Subcutaneous abdominal adipose tissue (tissue), 5 donors: ENCODE results near the gene UGGT2.

Experiments used
- H3K27ac ChIP-seq: one replicate; pipeline ENCODE4 v1.7.0; 2013; ENCODE audit warnings: low read depth, mild to moderate bottlenecking, inconsistent platforms, low read length, moderate library complexity
- H3K27me3 ChIP-seq, 5 donors: one replicate each; pipeline ENCODE4 v1.7.0; 2013; ENCODE audit warnings: low read length in 5 of 5, inconsistent platforms in 1 of 5; ENCODE audit not compliant: control insufficient read depth in 5 of 5, insufficient read depth in 4 of 5
- H3K36me3 ChIP-seq, 5 donors: one replicate each; pipeline ENCODE4 v1.7.0; 2013; ENCODE audit warnings: low read length in 5 of 5; ENCODE audit not compliant: control insufficient read depth in 5 of 5, insufficient read depth in 5 of 5
- H3K4me1 ChIP-seq, 5 donors: one replicate each; pipeline ENCODE4 v1.7.0; 2013; ENCODE audit warnings: low read length in 5 of 5, mild to moderate bottlenecking in 3 of 5, moderate library complexity in 1 of 5; ENCODE audit not compliant: control insufficient read depth in 5 of 5, insufficient read depth in 5 of 5
- H3K4me3 ChIP-seq, 5 donors: one replicate each; pipeline ENCODE4 v1.7.0; 2013; ENCODE audit warnings: low read length in 5 of 5, low read depth in 1 of 5
- H3K9ac ChIP-seq, 5 donors: one replicate each; pipeline ENCODE4 v1.7.0; 2013; ENCODE audit warnings: low read length in 5 of 5, mild to moderate bottlenecking in 4 of 5, moderate library complexity in 3 of 5
- H3K9me3 ChIP-seq, 5 donors: one replicate each; pipeline ENCODE4 v1.7.0; 2013; ENCODE audit warnings: low read length in 5 of 5; ENCODE audit not compliant: control insufficient read depth in 5 of 5
- donor health status: healthy.
- donor health status: healthy.
- donor health status: healthy.
- donor health status: healthy.
- donor health status: healthy.

The UGGT2 gene

GRCh38 chr13:96027496-96027895 lies 25.7 kb downstream of the UGGT2 start:
- Histone ChIP-seq H3K9ac (no peak overlapping the region), H3K36me3 (peaks cover 0 to 7% (median 0%) of the 10 kb centered on the region in 5 donors), H3K27me3 (no peaks in the 10 kb centered on the region), H3K4me1 (no peaks in the 10 kb centered on the region), H3K4me3 (no peak overlapping the region), H3K27ac (no peak overlapping the region), H3K9me3 (no peaks in the 10 kb centered on the region)

DNA sequence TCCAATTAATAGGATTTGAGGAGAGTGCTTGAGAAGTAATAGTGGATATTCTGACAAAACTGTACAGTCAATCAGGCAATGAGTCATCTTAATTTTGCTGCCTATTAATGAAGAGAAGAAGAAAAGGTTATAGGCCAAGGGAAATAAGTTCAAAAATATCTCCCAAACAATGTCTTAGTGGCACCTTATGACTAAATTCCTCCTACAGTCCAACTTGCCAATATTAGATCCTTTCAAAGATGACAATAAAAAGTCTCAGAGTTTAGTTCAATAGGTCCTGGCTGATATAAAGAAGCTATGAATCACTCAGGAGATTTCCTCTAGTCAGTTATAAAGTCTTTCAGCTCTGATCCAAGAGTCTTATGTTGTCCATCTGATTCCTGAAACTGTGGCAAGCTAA lies 27.9 kb downstream of the UGGT2 start:
- H3K36me3 ChIP-seq = peaks cover 0 to 11% (median 0%) of the 10 kb centered on the region in 5 donors
- no peaks in the 10 kb centered on the region for H3K9me3 ChIP-seq
- H3K4me1 ChIP-seq = no peaks in the 10 kb centered on the region
- no peak overlapping the region for H3K4me3 ChIP-seq
- H3K27ac ChIP-seq = no peak overlapping the region
- no peak overlapping the region for H3K9ac ChIP-seq
- H3K27me3 ChIP-seq = no peaks in the 10 kb centered on the region

GRCh38 chr13:96020931-96021330 lies 32.3 kb downstream of the UGGT2 start:
- H3K9me3 ChIP-seq = peaks cover 0 to 7% (median 6%) of the 10 kb centered on the region in 5 donors
- H3K36me3 ChIP-seq = peaks cover 3 to 22% (median 7%) of the 10 kb centered on the region in 5 donors
- no peak overlapping the region for H3K4me3 ChIP-seq
- no peak overlapping the region for H3K9ac ChIP-seq
- H3K27me3 ChIP-seq = no peaks in the 10 kb centered on the region
- H3K27ac ChIP-seq = no peak overlapping the region
- no peaks in the 10 kb centered on the region for H3K4me1 ChIP-seq

GRCh38 chr13:96020155-96020575 lies 33.0 kb downstream of the UGGT2 start:
- Histone ChIP-seq H3K36me3 (peaks cover 3 to 22% (median 7%) of the 10 kb centered on the region in 5 donors), H3K9ac (no peak overlapping the region), H3K9me3 (peaks cover 0 to 9% (median 7%) of the 10 kb centered on the region in 5 donors), H3K27ac (no peak overlapping the region), H3K4me3 (no peak overlapping the region), H3K4me1 (no peaks in the 10 kb centered on the region), H3K27me3 (no peaks in the 10 kb centered on the region)

DNA sequence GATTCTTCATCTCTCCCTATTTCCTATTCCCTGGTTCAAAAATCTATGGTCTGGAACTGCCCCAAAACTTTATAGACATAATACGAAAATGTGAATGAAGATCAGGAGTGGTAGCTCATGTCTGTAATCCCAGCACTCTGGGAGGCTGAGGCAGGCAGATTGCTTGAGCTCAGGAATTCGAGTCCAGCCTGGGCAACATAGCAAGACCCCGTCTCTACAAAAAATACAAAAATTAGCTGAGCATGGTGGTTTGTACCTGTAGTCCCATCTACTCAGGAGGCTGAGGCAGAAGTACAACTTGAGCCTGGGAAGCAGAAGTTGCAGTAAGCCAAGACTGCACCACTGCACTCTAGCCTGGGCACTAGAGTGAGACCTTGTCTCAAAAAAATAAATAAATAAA lies 35.1 kb downstream of the UGGT2 start:
- H3K4me3 ChIP-seq = no peak overlapping the region
- no peak overlapping the region for H3K9ac ChIP-seq
- peaks cover 3 to 15% (median 7%) of the 10 kb centered on the region in 5 donors for H3K36me3 ChIP-seq
- H3K27ac ChIP-seq = no peak overlapping the region
- peaks cover 0 to 9% (median 7%) of the 10 kb centered on the region in 5 donors for H3K9me3 ChIP-seq
- no peaks in the 10 kb centered on the region for H3K27me3 ChIP-seq
- no peaks in the 10 kb centered on the region for H3K4me1 ChIP-seq

GRCh38 chr13:96011291-96011872 lies 41.8 kb downstream of the UGGT2 start:
- Histone ChIP-seq H3K4me3 (no peak overlapping the region), H3K4me1 (no peaks in the 10 kb centered on the region), H3K9me3 (peaks cover 0 to 9% (median 6%) of the 10 kb centered on the region in 5 donors), H3K9ac (no peak overlapping the region), H3K27me3 (no peaks in the 10 kb centered on the region), H3K36me3 (peaks cover 0 to 18% (median 2%) of the 10 kb centered on the region in 5 donors), H3K27ac (no peak overlapping the region)

DNA sequence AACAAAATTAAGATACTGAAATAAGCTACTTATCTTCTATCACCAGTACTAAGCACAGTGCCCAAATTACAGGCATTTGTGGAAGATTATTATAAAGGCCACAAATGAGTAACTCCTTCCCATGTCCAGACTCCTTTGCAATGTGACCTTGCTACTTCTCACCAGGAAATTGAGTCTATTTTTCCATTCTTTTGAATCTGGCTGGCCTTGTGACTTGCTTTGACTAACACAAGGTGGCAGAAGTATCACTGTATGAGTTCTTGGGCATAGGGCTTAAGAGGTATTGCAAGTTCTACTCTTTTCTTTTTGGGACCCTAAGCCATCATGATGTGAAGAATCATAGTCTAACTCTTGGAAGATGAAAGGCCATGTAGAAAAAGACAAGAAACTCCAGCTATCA lies 49.9 kb downstream of the UGGT2 start:
- Histone ChIP-seq H3K9me3 (peaks cover 0 to 3% (median 0%) of the 10 kb centered on the region in 5 donors), H3K27me3 (no peaks in the 10 kb centered on the region), H3K27ac (no peak overlapping the region), H3K9ac (no peak overlapping the region), H3K4me3 (no peak overlapping the region), H3K4me1 (peaks cover 0 to 6% (median 0%) of the 10 kb centered on the region in 5 donors), H3K36me3 (peaks cover 0 to 12% (median 5%) of the 10 kb centered on the region in 5 donors)

DNA sequence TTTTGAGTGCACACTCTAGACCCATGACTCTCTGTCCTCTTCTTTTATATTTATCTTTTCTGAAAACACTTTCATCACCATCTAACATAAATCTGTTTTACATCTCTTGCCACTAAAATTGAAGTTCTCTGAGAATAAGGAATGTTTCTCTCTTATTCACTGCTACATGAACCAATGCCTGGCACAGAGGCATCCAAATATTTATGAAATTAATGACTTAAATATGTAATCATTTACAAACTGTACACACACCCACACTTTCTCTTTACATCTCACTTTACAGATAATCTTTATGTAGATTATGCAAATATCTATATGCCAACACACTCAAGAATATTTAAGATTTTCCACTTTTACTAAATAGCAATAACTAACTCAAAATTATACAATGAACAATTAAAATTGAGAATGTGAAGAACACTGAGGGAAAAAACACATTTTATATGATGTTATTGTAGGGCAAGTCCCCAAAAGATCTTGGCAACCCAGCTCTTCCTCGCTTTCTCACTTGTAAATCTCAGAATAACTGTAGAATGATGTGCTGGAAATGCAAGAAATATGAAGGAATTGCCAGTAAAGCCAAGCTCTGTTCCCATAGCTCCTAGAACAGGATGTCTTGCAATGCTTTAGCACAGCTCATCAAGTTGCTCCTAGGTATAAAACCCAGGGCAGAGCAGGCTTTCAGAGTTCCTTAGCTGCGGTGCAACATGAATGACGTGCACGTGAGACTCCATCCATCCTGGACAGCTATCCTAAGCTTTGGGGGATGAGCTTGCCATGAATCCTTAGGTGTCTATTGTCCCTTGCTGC lies 50.7 kb downstream of the UGGT2 start:
- H3K9me3 ChIP-seq = no peaks in the 10 kb centered on the region
- H3K36me3 ChIP-seq = peaks cover 0 to 5% (median 4%) of the 10 kb centered on the region in 5 donors
- no peak overlapping the region for H3K9ac ChIP-seq
- peaks cover 0 to 6% (median 0%) of the 10 kb centered on the region in 5 donors for H3K4me1 ChIP-seq
- no peak overlapping the region for H3K27ac ChIP-seq
- no peaks in the 10 kb centered on the region for H3K27me3 ChIP-seq
- no peak overlapping the region for H3K4me3 ChIP-seq

- Histone ChIP-seq H3K9ac (no peak overlapping the region), H3K27ac (no peak overlapping the region), H3K27me3 (no peaks in the 10 kb centered on the region)
Measured at GRCh38 chr13:96000069-96000468, 53.1 kb downstream of the UGGT2 start.

GRCh38 chr13:95987841-95988240 lies 65.4 kb downstream of the UGGT2 start:
- Histone ChIP-seq H3K4me3 (no peak overlapping the region), H3K9ac (no peak overlapping the region), H3K4me1 (no peaks in the 10 kb centered on the region), H3K27me3 (no peaks in the 10 kb centered on the region), H3K27ac (no peak overlapping the region), H3K9me3 (no peaks in the 10 kb centered on the region), H3K36me3 (peaks cover 0 to 7% (median 3%) of the 10 kb centered on the region in 5 donors)

More at GRCh38 chr13:96000069-96000468, 53.1 kb downstream of the UGGT2 start:
- peaks cover 0 to 8% (median 0%) of the 10 kb centered on the region in 5 donors for H3K36me3 ChIP-seq
- peaks cover 0 to 6% (median 0%) of the 10 kb centered on the region in 5 donors for H3K4me1 ChIP-seq
- H3K9me3 ChIP-seq = no peaks in the 10 kb centered on the region
- H3K4me3 ChIP-seq = no peak overlapping the region
